Right atrium auricular region (tissue), 2 donors: ENCODE measurements around the gene CPLX1. TPM values are rescaled to one million over a fixed set of nuclear protein-coding genes. Genes with fewer than 3 reads are reported as not detected.

Experiments
- DNase-seq: peaks from one replicate; pipeline ENCODE4 v3.0.0-alpha.2; 2019; ENCODE audit warnings: low spot score
- H3K27ac ChIP-seq, 2 donors: fragments of 200-600 bp; sonication (generic); 1 replicate in 1 of 2; 2 replicates in 1 of 2; pipeline ENCODE4 v1.5.1; 2016 to 2019
- H3K27me3 ChIP-seq, 2 donors: fragments of 200-600 bp; sonication (generic); one replicate each; pipeline versions ENCODE4 v1.5.1 to v1.6.0; 2017 to 2019
- H3K36me3 ChIP-seq: fragments of 200-600 bp; sonication (generic); one replicate; pipeline ENCODE4 v1.5.1; 2016
- H3K4me1 ChIP-seq, 2 donors: fragments of 200-600 bp; sonication (generic); one replicate each; pipeline versions ENCODE4 v1.5.1 to v1.6.0; 2017 to 2019
- H3K4me3 ChIP-seq, 2 donors: fragments of 200-600 bp; sonication (generic); 1 replicate in 1 of 2; 2 replicates in 1 of 2; pipeline ENCODE4 v1.5.1; 2017 to 2019; ENCODE audit warnings: mild to moderate bottlenecking in 1 of 2, moderate library complexity in 1 of 2
- H3K9me3 ChIP-seq, 2 donors: fragments of 200-600 bp; sonication (generic); one replicate each; pipeline ENCODE4 v1.5.1; 2019
- total RNA-seq, 2 donors: library from RNA; depleted of rRNA; stranded (reverse); fragments of >200 nt; gene quantifications; one replicate each; pipeline ENCODE4 v1.1.0, GENCODE V29; 2016
- TF ChIP-seq, protein P1 (sequence below), 2 donors: fragments of 200-600 bp; sonication (generic); IDR thresholded peaks; one replicate each; pipeline ENCODE4 v1.5.1; 2019; ENCODE audit warnings: antibody characterized with exemption in 2 of 2

The CPLX1 gene
- total RNA-seq, 2 donors from 2014 or later: 0.98 to 2.3 TPM

- Histone ChIP-seq H3K27me3 (no peaks in the 10 kb centered on the region), H3K4me1 (no peaks in the 10 kb centered on the region), H3K36me3 (peaks cover 72% of the 10 kb centered on the region), H3K4me3 (no peak overlapping the region), H3K9me3 (no peaks in the 10 kb centered on the region), H3K27ac (no peak overlapping the region)
- no peak for DNase-seq
- TF ChIP-seq, protein P1, sequence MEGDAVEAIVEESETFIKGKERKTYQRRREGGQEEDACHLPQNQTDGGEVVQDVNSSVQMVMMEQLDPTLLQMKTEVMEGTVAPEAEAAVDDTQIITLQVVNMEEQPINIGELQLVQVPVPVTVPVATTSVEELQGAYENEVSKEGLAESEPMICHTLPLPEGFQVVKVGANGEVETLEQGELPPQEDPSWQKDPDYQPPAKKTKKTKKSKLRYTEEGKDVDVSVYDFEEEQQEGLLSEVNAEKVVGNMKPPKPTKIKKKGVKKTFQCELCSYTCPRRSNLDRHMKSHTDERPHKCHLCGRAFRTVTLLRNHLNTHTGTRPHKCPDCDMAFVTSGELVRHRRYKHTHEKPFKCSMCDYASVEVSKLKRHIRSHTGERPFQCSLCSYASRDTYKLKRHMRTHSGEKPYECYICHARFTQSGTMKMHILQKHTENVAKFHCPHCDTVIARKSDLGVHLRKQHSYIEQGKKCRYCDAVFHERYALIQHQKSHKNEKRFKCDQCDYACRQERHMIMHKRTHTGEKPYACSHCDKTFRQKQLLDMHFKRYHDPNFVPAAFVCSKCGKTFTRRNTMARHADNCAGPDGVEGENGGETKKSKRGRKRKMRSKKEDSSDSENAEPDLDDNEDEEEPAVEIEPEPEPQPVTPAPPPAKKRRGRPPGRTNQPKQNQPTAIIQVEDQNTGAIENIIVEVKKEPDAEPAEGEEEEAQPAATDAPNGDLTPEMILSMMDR (IDR thresholded peaks at IDR 0.05): no peak
These were observed 45.0 kb upstream of the CPLX1 start for GRCh38 chr4:870951-871350.

GRCh38 chr4:869776-870175, 43.8 kb upstream of the CPLX1 start:
- H3K27me3 ChIP-seq: no peaks in the 10 kb centered on the region
- no peaks in the 10 kb centered on the region for H3K4me1 ChIP-seq
- no peak for DNase-seq
- no peaks in the 10 kb centered on the region for H3K9me3 ChIP-seq
- H3K4me3 ChIP-seq: no peak overlapping the region
- peaks cover 73% of the 10 kb centered on the region for H3K36me3 ChIP-seq
- TF ChIP-seq, protein P1 (IDR thresholded peaks at IDR 0.05): no peak
- H3K27ac ChIP-seq: no peak overlapping the region

GRCh38 chr4:868421-868820, 42.5 kb upstream of the CPLX1 start:
- Histone ChIP-seq H3K9me3 (no peaks in the 10 kb centered on the region), H3K27me3 (no peaks in the 10 kb centered on the region), H3K4me1 (no peaks in the 10 kb centered on the region), H3K27ac (no peak overlapping the region), H3K36me3 (peaks cover 76% of the 10 kb centered on the region), H3K4me3 (no peak overlapping the region)
- DNase-seq: no peak
- TF ChIP-seq, protein P1 (IDR thresholded peaks at IDR 0.05): no peak

- DNase-seq: no peak
- no peaks in the 10 kb centered on the region for H3K9me3 ChIP-seq
- TF ChIP-seq, protein P1 (IDR thresholded peaks at IDR 0.05): no peak
- H3K27ac ChIP-seq: no peak overlapping the region
- no peak overlapping the region for H3K4me3 ChIP-seq
- H3K4me1 ChIP-seq: no peaks in the 10 kb centered on the region
- H3K36me3 ChIP-seq: peaks cover 82% of the 10 kb centered on the region
- H3K27me3 ChIP-seq: no peaks in the 10 kb centered on the region
These were observed 41.8 kb upstream of the CPLX1 start for GRCh38 chr4:867526-868250.

- no peak overlapping the region for H3K27ac ChIP-seq
- H3K36me3 ChIP-seq: peaks cover 83% of the 10 kb centered on the region
- H3K4me3 ChIP-seq: no peak overlapping the region
- TF ChIP-seq, protein P1 (IDR thresholded peaks at IDR 0.05): no peak
- no peak for DNase-seq
- no peaks in the 10 kb centered on the region for H3K27me3 ChIP-seq
- no peaks in the 10 kb centered on the region for H3K4me1 ChIP-seq
- H3K9me3 ChIP-seq: no peaks in the 10 kb centered on the region
These were observed 40.9 kb upstream of the CPLX1 start for GRCh38 chr4:866761-867390.
